HCT116 (cell line): ENCODE measurements around the gene FBXO8.
A peak's percentile ranks its signal among the peaks of the same experiment; 100 is the strongest.

Experiments used
- ATF3 ChIP-seq: IDR thresholded peaks from 2 replicates; pipeline ENCODE4 v1.6.1; 2012
- CBX3 ChIP-seq: IDR thresholded peaks from 2 replicates; pipeline ENCODE4 v1.6.1; 2012; ENCODE audit warnings: low read depth
- CTCF ChIP-seq, 3 experiments: fragments of 200-600 bp in 1 of 3; sonication (generic) in 1 of 3; IDR thresholded peaks in 2 of 3; conservative IDR thresholded peaks in 1 of 3; 2 replicates each; pipeline ENCODE4 v1.5.1; 2012 to 2017; ENCODE audit warnings: low read depth in 2 of 3, low read length in 2 of 3, antibody characterized with exemption in 1 of 3, borderline replicate concordance in 1 of 3, control low read depth in 1 of 3, mild to moderate bottlenecking in 1 of 3, mixed read lengths in 1 of 3, mixed run types in 1 of 3, moderate library complexity in 1 of 3; ENCODE audit not compliant: insufficient read depth in 1 of 3
- EZH2 ChIP-seq: fragments of 200-600 bp; sonication (generic); IDR thresholded peaks from 2 replicates; pipeline ENCODE4 v1.6.1; 2017; ENCODE audit warnings: antibody characterized with exemption, mixed run types
- JUND ChIP-seq: IDR thresholded peaks from 2 replicates; pipeline ENCODE4 v1.6.1; 2012
- MAX ChIP-seq: IDR thresholded peaks from 2 replicates; pipeline ENCODE4 v1.6.1; 2012
- POLR2A ChIP-seq: IDR thresholded peaks from 2 replicates; pipeline ENCODE4 v1.7.0; 2011; ENCODE audit warnings: borderline replicate concordance; ENCODE audit not compliant: insufficient read depth, insufficient read length; ENCODE audit errors: extremely low read depth
- RAD21 ChIP-seq: IDR thresholded peaks from 2 replicates; pipeline ENCODE4 v1.6.1; 2012; ENCODE audit warnings: low read depth, mild to moderate bottlenecking
- REST ChIP-seq: IDR thresholded peaks from 2 replicates; pipeline ENCODE4 v1.6.1; 2012; ENCODE audit warnings: low read depth
- SIN3A ChIP-seq: IDR thresholded peaks from 2 replicates; pipeline ENCODE4 v1.6.1; 2012; ENCODE audit warnings: low read depth
- YY1 ChIP-seq: IDR thresholded peaks from 2 replicates; pipeline ENCODE4 v1.6.1; 2011; ENCODE audit warnings: low read length, low read depth, moderate library complexity, mild to moderate bottlenecking; ENCODE audit not compliant: insufficient replicate concordance; ENCODE audit errors: extremely low read depth
- ZNF274 ChIP-seq: fragments of 200-500 bp; sonication (Bioruptor generic); IDR thresholded peaks from 2 replicates; pipeline ENCODE4 v1.6.1; 2014; ENCODE audit warnings: mild to moderate bottlenecking, low read depth, low read length, inconsistent platforms

GRCh38 chr4:174222266-174222872, 61.1 kb downstream of the FBXO8 start:
- peak; percentile 53 for TF ChIP-seq RAD21
- TF ChIP-seq ATF3, result no peak
- TF ChIP-seq POLR2A, result no peak
- peak; percentile 26 to 70 (median 63); a peak in 5 of 6 replicates for TF ChIP-seq CTCF (IDR thresholded peaks at IDR 0.05 in 2 of 3, conservative IDR thresholded peaks at IDR 0.05 in 1 of 3; ENCODE audit: borderline replicate concordance in 1 of 3, insufficient read depth in 1 of 3, low read depth in 2 of 3, low read length in 2 of 3)
- no peak for TF ChIP-seq ZNF274
- no peak for TF ChIP-seq SIN3A
- TF ChIP-seq EZH2, result no peak
- no peak for TF ChIP-seq JUND
- TF ChIP-seq REST, result no peak
- TF ChIP-seq MAX, result no peak
- TF ChIP-seq YY1, result no peak
- TF ChIP-seq CBX3, result no peak
